Measurements from ENCODE around the gene AURKAIP1. TPM values are rescaled to one million over a fixed set of nuclear protein-coding genes. Genes with fewer than 3 reads are reported as not detected.
A peak's percentile ranks its signal among the peaks of the same experiment; 100 is the strongest.
"Not testable (repeated sequence)": the region's sequence is repeated elsewhere in the genome, so short reads cannot be mapped to it uniquely, and the experiment has no call there.

Gene AURKAIP1
- total RNA-seq, 8 experiments from 2014 or later = 85.0 to 210 (median 152) TPM

- ATAC-seq (replicated peaks in 6 of 8); in situ Hi-C loops (cut with MboI; ENCODE audit: low pct_unique_long_range_greater_than_20kb in 2 of 9, low sequenced_read_pairs in 9 of 9, unreplicated experiment in 9 of 9); H3K4me3 ChIP-seq: not testable (repeated sequence)
- H3K27ac ChIP-seq = peak overlapping the region in 1 of 2 donors; percentile 42
- H3K4me1 ChIP-seq (replicated peaks in 1 of 2) = peaks cover 32 to 35% of the 10 kb centered on the region in 2 donors
- WGBS, 10 experiments = 80 to 94% (median 83%) methylated on average over 1 to 18 of the region's 25 CpGs; no CpG with 5 or more reads in 1 of the 10 experiments
These were observed 42.9 kb upstream of the AURKAIP1 start for GRCh38 chr1:1417825-1418463.

GRCh38 chr1:1417396-1417795 lies 42.4 kb upstream of the AURKAIP1 start:
- ATAC-seq (replicated peaks in 6 of 8); in situ Hi-C loops (cut with MboI; ENCODE audit: low pct_unique_long_range_greater_than_20kb in 2 of 9, low sequenced_read_pairs in 9 of 9, unreplicated experiment in 9 of 9): not testable (repeated sequence)
- WGBS, 10 experiments = 29 to 82% (median 63%) methylated on average over 1 to 5 of the region's 5 CpGs; no CpG with 5 or more reads in 1 of the 10 experiments

GRCh38 chr1:1415751-1416150 lies 40.7 kb upstream of the AURKAIP1 start:
- Histone ChIP-seq H3K4me3 (no peak overlapping the region), H3K4me1 (replicated peaks in 1 of 2) (peaks cover 19 to 26% of the 10 kb centered on the region in 2 donors), H3K27ac (no peak overlapping the region)
- no peak for ATAC-seq (replicated peaks in 6 of 8)
- 71 to 81% (median 78%) methylated on average over 3 to 12 of the region's 13 CpGs; no CpG with 5 or more reads in 6 of the 10 experiments for WGBS, 10 experiments
- in situ Hi-C loops (cut with MboI; ENCODE audit: low pct_unique_long_range_greater_than_20kb in 2 of 9, low sequenced_read_pairs in 9 of 9, unreplicated experiment in 9 of 9) = no loop called here

More at GRCh38 chr1:1417396-1417795, 42.4 kb upstream of the AURKAIP1 start:
- peaks cover 30 to 31% of the 10 kb centered on the region in 2 donors for H3K4me1 ChIP-seq (replicated peaks in 1 of 2)
- not testable (repeated sequence) for H3K4me3 ChIP-seq, H3K27ac ChIP-seq

GRCh38 chr1:1412311-1412902 lies 37.4 kb upstream of the AURKAIP1 start:
- 28 to 100% (median 96%) methylated on average over 1 to 11 of the region's 11 CpGs; no CpG with 5 or more reads in 3 of the 10 experiments for WGBS, 10 experiments
- H3K4me3 ChIP-seq; H3K27ac ChIP-seq; ATAC-seq (replicated peaks in 6 of 8); in situ Hi-C loops (cut with MboI; ENCODE audit: low pct_unique_long_range_greater_than_20kb in 2 of 9, low sequenced_read_pairs in 9 of 9, unreplicated experiment in 9 of 9): not testable (repeated sequence)
- peaks cover 25 to 38% of the 10 kb centered on the region in 2 donors for H3K4me1 ChIP-seq (replicated peaks in 1 of 2)

- WGBS, 10 experiments = 95 to 100% (median 99%) methylated on average over 1 to 10 of the region's 13 CpGs; no CpG with 5 or more reads in 2 of the 10 experiments
- no peak overlapping the region for H3K4me3 ChIP-seq
- H3K4me1 ChIP-seq (replicated peaks in 1 of 2) = peaks cover 24 to 34% of the 10 kb centered on the region in 2 donors
- in situ Hi-C loops (cut with MboI; ENCODE audit: low pct_unique_long_range_greater_than_20kb in 2 of 9, low sequenced_read_pairs in 9 of 9, unreplicated experiment in 9 of 9) = no loop called here
- no peak for ATAC-seq (replicated peaks in 6 of 8)
- no peak overlapping the region for H3K27ac ChIP-seq
These were observed 36.6 kb upstream of the AURKAIP1 start for GRCh38 chr1:1411626-1412025.

GRCh38 chr1:1410238-1410637 lies 35.2 kb upstream of the AURKAIP1 start:
- Histone ChIP-seq H3K4me1 (replicated peaks in 1 of 2) (peaks cover 33 to 43% of the 10 kb centered on the region in 2 donors), H3K4me3 (peak overlapping the region in 1 of 5 donors; percentile 12), H3K27ac (peak overlapping the region; percentile 54 to 79)
- in situ Hi-C loops (cut with MboI; ENCODE audit: low pct_unique_long_range_greater_than_20kb in 2 of 9, low sequenced_read_pairs in 9 of 9, unreplicated experiment in 9 of 9); ATAC-seq (replicated peaks in 6 of 8): not testable (repeated sequence)
- 18 to 100% (median 25%) methylated on average over 1 to 7 of the region's 8 CpGs; no CpG with 5 or more reads in 5 of the 10 experiments for WGBS, 10 experiments

- H3K4me3 ChIP-seq = peak overlapping the region; percentile 82 to 99 (median 90)
- peak overlapping the region; percentile 90 to 98 for H3K27ac ChIP-seq
- peaks cover 33 to 43% of the 10 kb centered on the region in 2 donors for H3K4me1 ChIP-seq (replicated peaks in 1 of 2)
- in situ Hi-C loops (cut with MboI; ENCODE audit: low pct_unique_long_range_greater_than_20kb in 2 of 9, low sequenced_read_pairs in 9 of 9, unreplicated experiment in 9 of 9) = no loop called here
- peak in 7 of 8 experiments; percentile 11 to 63 (median 22) for ATAC-seq (replicated peaks in 6 of 8)
- 0 to 46% (median 13%) methylated on average over 3 to 34 of the region's 41 CpGs; no CpG with 5 or more reads in 3 of the 10 experiments for WGBS, 10 experiments
These were observed 32.8 kb upstream of the AURKAIP1 start for GRCh38 chr1:1407636-1408318.

GRCh38 chr1:1406821-1407635 lies 32.0 kb upstream of the AURKAIP1 start, which contains the start of gene MRPL20:
TSS of gene MRPL20 (minus strand) at chr1:1407293. CDS start at chr1:1407217, 76 bp downstream.
- peak; percentile 88 to 96 (median 94) for ATAC-seq (replicated peaks in 6 of 8)
- Histone ChIP-seq H3K4me3 (peak within 1 kb of the TSS; percentile 82 to 99 (median 90)), H3K27ac (peak within 1 kb of the TSS; percentile 90 to 98), H3K4me1 (replicated peaks in 1 of 2) (peaks cover 33 to 43% of the 10 kb centered on the region in 2 donors)
- WGBS, 10 experiments = 0 to 5% (median 2%) methylated on average over 8 to 51 of the region's 98 CpGs; no CpG with 5 or more reads in 6 of the 10 experiments
- in situ Hi-C loops (cut with MboI; ENCODE audit: low pct_unique_long_range_greater_than_20kb in 2 of 9, low sequenced_read_pairs in 9 of 9, unreplicated experiment in 9 of 9) = no loop called here

- WGBS, 10 experiments = 38 to 90% (median 66%) methylated on average over 6 to 30 of the region's 43 CpGs; no CpG with 5 or more reads in 2 of the 10 experiments
- peak in 2 of 8 experiments; percentile 2 for ATAC-seq (replicated peaks in 6 of 8)
These were observed 31.3 kb upstream of the AURKAIP1 start for GRCh38 chr1:1406101-1406820.

GRCh38 chr1:1403653-1404052 lies 28.6 kb upstream of the AURKAIP1 start:
- ATAC-seq (replicated peaks in 6 of 8) = no peak
- peaks cover 24 to 26% of the 10 kb centered on the region in 2 donors for H3K4me1 ChIP-seq (replicated peaks in 1 of 2)
- 20 to 100% (median 94%) methylated on average over 2 to 7 of the region's 7 CpGs; no CpG with 5 or more reads in 1 of the 10 experiments for WGBS, 10 experiments
- in situ Hi-C loops (cut with MboI; ENCODE audit: low pct_unique_long_range_greater_than_20kb in 2 of 9, low sequenced_read_pairs in 9 of 9, unreplicated experiment in 9 of 9) = no loop called here
- H3K4me3 ChIP-seq = no peak overlapping the region
- no peak overlapping the region for H3K27ac ChIP-seq

More at GRCh38 chr1:1406101-1406820, 31.3 kb upstream of the AURKAIP1 start:
- Histone ChIP-seq H3K27ac (peak overlapping the region; percentile 90 to 98), H3K4me3 (peak overlapping the region; percentile 82 to 99 (median 90)), H3K4me1 (replicated peaks in 1 of 2) (peaks cover 33 to 43% of the 10 kb centered on the region in 2 donors)
- in situ Hi-C loops (cut with MboI; ENCODE audit: low pct_unique_long_range_greater_than_20kb in 2 of 9, low sequenced_read_pairs in 9 of 9, unreplicated experiment in 9 of 9) = no loop called here

- 81 to 100% (median 98%) methylated on average over 1 to 9 of the region's 9 CpGs; no CpG with 5 or more reads in 3 of the 10 experiments for WGBS, 10 experiments
- in situ Hi-C loops (cut with MboI; ENCODE audit: low pct_unique_long_range_greater_than_20kb in 2 of 9, low sequenced_read_pairs in 9 of 9, unreplicated experiment in 9 of 9); H3K4me3 ChIP-seq; H3K27ac ChIP-seq; ATAC-seq (replicated peaks in 6 of 8): not testable (repeated sequence)
- peaks cover 21% of the 10 kb centered on the region in 2 donors for H3K4me1 ChIP-seq (replicated peaks in 1 of 2)
These were observed 27.9 kb upstream of the AURKAIP1 start for GRCh38 chr1:1402901-1403392.

Data from motor neuron (in vitro differentiated cells).